Stimulated activated CD8-positive, alpha-beta memory T cell treated with anti-CD3 and anti-CD28 coated beads, Interleukin-4, amount 100 ng/mL, for 24 hours (primary cell): ENCODE measurements around the gene NPTX2.

ENCODE experiments used
- DNase-seq: peaks from one replicate; pipeline ENCODE4 v3.0.0-alpha.2; 2020; ENCODE audit warnings: low read depth

NPTX2 gene

DNA sequence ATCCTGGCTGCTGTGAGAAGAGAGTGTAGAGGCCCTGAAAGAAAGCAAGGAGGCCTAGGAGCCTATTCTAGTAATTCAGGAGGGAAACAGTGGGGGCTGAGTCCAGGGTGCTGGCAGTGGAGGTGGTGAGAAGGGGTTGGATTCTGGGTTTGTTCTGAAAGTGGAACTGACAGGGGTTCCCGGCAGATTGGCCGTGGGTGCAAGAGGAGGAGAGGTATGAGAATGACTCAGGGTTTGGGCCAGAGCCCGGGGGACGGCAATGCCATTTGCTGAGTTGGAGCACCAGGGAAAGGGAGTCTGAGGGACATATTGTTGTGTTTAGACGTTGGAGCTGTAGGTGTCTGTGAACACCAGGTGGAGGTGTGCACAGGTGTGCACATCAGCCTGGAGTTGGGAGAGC lies 38.5 kb downstream of the NPTX2 start:
- no peak for DNase-seq

DNA sequence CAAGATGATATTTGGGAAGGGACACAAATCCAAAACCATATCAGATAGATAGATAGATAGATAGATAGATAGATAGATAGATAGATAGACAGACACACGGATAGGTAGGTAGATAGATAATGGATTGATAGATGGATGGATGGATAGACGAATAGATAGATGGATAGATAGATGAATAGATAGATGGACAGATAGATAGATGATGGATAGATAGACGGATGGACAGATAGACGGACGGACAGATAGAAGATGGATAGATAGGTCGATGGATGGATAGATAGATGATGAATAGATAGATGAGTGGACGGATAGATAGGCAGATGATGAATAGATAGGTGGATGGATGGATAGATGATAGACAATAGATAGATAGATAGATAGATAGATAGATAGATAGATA lies 39.8 kb downstream of the NPTX2 start:
- no peak for DNase-seq

DNA sequence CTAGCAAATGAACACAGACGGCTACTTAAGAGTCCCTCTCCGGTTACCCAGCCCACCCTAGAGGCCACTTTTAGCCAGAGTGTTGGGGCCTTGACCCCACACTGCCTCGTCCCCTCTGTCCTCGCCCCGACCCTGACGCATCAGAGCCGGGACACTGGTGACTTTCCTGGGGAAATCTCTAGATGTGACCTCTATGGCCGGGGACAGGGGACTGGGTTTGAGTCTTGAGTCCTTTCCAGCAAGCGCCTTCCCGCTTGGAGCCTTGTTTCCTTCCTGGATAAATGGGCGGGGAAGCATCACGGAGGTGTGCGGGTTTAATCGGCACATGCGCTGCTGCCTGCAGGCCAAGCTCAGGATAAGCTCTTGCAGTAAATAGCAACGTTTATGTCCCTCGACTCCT lies 40.7 kb downstream of the NPTX2 start:
- DNase-seq, result no peak

DNA sequence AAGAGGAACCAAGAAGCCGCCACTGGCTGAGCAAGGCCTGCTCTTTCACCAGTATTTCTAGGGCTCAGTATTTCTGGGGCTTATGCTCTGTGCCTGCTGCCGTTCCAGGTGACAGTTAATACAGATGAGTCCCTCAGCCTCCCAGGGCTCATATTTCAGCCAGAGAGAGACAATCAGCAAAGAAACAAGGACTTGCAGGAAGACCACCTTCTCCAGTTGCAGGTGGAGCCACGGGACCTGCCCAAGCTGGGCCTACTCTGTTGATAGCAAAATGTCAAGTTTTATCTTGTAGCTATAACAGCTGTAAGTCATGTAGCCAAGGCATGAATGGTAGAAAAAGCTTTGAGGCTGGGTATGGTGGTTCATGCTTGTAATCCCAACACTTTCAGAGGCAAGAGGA lies 42.7 kb downstream of the NPTX2 start:
- no peak for DNase-seq

DNA sequence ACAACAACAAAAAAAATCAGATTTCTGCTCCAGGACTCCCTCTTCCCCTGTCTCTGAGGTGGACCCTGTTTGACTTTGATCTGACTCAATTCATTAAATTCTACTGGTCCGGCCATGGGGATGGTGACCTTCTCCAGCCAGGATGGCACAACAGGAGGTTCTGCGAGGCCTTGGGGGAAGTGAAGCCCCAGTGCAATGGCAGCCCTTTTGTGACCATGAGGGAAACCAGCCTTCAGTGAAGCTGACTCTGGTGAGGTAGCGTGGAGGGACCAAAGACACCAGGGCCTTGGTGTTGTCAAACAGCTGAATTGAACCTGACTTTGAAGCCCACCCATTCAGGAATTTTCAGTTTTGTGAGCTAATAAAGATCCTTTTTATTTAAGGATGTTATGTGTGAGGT lies 44.5 kb downstream of the NPTX2 start:
- DNase-seq, result no peak

DNA sequence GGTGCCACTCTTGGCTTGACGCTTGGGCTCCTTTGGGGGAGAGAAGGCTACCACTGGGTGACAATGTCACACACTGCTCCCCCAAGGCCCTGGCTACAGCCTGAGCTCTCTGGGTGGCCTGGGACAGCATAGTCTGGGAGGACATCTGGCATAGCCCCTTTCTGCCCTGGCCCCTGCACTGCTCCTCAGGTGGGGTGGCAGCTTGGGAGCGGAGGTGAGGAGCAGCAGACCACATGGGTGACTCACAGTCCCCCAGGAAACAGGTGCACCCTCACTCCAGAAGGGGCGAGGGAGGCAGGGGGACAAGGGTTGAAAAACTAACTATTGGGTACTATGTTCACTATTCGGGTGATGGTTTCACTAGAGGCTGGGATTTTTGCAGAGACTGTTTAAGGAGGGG lies 45.2 kb downstream of the NPTX2 start:
- DNase-seq, result no peak

DNA sequence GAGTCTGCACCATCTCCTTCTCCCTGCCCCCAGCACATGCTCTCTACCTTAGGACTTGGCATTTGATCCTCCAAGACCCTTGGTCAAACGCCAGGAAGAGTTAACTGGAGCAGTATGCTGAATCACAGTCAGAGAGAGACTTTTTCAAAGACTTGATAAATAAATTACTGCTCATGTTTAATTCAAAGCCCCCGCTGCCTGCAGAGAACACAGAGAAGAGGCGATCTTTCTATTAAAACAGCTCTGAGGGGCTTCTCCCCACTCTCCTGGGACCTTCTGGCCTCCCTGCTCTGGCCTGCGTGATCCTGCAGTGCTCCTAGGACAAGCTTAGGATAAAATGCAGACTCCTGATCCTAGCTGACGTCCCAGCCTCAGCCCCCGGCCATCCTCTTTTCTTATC lies 47.8 kb downstream of the NPTX2 start:
- DNase-seq, result no peak

DNA sequence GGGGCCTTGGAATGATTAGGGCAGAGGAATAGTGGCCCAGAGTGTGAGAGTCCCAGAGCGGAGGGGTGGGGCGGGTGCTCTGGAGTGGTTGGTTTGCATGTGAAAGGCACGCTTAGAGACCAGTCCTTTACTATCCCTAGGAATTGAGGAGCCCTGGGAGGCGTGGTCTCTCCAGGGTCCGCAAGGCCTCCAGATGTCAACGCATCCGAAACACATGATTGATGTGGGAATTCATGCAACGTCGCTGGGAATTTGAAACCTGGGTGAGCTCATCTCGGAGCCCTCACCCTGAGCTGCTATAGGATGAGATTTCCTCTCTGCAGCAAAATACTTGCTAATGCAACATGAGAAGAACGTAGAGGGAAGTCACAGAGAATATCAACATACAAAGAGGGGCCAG lies 51.2 kb downstream of the NPTX2 start:
- no peak for DNase-seq

DNA sequence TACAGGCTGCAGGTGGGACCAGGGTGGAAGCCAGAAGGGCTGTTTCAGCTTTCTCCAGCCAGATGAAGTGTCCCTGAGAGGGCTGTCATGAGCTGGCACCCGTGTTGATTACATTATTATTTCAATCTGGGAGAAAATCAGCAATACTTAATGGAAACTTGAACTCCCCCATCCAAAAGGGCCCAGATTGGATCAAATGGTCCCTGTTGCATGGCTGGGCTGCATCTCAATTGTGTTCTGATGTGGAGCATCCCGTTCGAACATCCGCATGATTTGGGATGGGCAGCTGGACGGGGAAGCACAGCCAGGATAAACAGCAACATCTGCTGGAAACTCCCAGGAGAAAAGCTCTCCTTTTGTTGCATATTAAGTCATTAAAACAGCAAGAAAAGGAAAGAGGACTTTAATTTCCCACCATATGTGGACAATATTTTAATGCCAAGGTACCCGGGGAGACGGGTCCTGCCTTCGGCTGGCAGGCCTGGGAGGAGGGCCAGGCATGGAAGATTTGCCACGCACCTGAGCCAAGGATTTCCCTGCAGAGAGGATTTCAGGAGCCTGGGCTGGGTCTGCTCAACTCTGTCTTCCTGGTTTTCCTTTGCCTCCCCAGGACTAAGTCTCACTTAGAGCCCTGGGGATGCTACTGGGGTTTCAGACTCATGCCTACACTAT lies 52.4 kb downstream of the NPTX2 start:
- DNase-seq, result no peak

DNA sequence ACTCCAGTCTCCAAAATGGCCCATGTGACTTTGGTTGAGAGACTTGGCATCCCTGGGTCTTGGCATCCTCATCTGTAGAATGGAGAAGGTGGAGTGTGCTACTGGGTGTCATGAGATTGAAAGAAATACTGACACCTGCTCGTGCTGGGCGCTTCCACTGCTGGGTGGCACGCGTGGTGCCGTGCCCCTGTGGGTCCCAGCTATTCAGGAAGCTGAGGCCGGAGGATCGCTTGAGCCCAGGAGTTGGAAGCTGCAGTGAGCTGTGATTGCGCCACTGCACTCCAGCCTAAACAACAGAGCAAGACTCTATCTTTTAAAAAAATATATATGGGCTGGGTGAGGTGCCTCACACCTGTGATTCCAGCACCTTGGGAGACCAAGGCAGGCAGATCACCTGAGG lies 53.1 kb downstream of the NPTX2 start:
- no peak for DNase-seq

DNA sequence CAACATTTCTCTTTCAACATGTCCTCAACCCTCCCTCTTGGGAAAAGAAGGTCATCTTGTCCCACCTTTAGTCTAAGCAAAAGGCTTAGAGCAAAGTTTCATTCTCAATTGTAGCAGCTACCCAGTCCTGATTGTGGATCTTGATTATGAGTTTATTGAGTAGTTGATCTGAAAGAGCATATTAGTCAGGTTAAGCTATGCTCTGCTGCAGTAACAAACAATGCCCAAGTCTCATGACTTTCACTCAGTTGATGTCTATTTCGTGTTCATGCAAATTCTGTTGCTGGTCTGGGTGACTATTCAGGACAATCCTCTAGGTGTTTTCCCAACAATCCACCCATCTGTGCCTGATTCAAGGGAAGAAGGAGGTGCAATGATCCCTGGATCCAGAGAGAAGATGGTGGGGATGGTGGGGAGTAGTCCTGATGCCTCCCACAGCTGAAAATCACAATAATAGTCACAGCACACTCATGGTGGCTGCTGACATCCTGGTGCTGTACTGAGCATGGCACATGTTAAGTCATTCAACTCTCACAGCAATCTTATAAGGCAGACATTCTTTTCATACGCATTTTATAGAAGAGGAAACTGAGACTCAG lies 54.7 kb downstream of the NPTX2 start:
- no peak for DNase-seq

DNA sequence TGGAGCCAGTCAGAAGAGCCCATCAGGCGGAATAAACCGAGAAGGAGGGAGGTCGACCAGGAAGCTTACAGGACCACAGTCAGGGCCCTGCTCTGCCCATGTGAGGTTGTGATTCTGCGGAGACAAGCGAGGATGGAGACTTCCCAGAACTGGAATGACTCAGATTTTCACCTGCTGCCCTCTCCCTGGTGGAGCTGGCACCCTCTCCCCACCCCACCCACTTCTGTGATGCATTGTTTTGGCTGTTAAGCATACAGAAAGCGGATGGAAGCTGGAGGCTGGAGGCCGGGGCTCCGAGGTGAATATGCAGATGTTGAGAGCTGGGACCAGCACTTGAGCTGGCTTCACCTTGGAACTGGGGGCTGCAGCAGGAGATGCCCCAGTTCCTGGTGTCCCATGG lies 57.4 kb downstream of the NPTX2 start:
- DNase-seq, result no peak

DNA sequence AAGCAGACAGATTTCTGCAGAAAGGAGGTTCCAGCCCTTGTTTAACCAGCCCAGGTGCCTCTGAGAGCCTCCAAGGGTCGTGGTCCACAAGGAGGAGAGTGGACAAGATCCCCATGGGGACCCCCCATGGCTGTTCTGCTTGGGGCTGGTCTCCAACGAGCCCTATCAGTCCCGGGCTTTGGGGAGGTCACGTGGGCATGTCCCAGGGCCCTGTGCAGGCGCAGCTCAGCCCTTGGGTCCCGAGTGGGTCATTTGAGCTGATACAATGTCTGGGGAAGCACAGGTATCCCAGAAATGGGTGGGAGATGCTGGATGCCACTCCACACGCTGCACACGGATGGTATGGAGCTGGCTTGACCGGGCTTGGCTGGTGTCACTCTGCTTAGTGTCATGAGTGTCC lies 57.8 kb downstream of the NPTX2 start:
- no peak for DNase-seq

DNA sequence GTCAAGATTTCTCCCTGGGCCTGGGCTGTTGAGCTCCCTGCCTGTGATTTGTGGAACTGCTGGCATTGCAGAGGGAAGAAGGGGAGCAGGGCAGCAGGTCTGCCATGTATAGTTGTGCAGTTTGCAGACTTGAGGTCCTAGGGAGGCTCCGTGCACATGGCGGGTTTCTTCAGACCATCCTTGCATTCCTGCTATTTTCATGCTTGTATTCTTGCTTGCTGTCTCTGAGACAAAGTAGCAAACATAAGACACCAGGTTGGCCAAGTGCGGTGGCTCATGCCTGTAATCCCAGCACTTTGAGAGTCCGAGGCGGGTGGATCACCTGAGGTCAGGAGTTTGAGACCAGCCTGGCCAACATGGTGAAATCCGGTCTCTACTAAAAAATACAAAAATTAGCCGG lies 61.1 kb downstream of the NPTX2 start:
- DNase-seq, result no peak
